Liver (tissue), 3 donors: Measurements from ENCODE around the gene CD163.

Experiments
- RAD21 ChIP-seq, 2 donors: IDR thresholded peaks; 2 replicates each; pipeline ENCODE4 v1.6.1; 2016; ENCODE audit warnings: antibody characterized with exemption in 2 of 2, mild to moderate bottlenecking in 2 of 2
- SP1 ChIP-seq: IDR thresholded peaks from 2 replicates; pipeline ENCODE4 v1.6.1; 2018; ENCODE audit warnings: antibody characterized with exemption, mild to moderate bottlenecking
- TF ChIP-seq, protein P1 (sequence below): fragments of 150-350 bp; IDR thresholded peaks from 2 replicates; pipeline ENCODE4 v1.5.1; 2017; ENCODE audit warnings: improper control_type of control experiment, low read depth, low read length; ENCODE audit not compliant: missing input control
- donor health status: healthy.
- donor health status: healthy.

DNA sequence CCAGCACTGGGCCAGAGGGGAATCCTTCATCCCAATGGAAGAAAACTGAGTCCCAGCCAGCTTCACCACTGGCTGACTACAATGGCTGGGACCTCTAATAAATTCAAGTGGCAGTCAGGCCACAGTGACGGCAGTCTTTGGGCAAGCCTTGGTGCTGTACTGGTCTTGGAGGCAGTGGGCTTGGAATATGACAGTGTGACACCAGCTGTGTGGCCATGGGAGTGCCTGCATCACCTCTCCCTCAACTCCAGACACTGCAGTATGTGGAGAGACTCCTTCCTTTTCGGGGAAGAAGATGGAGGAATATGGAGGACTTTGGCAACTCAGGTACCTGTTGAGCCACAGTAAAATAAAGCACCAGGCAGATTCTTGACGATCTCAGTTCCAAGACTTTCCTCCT is 43.6 kb downstream of the CD163 start:
- no peak for TF ChIP-seq SP1
- no peak for TF ChIP-seq RAD21 (IDR thresholded peaks at IDR 0.05)
- TF ChIP-seq, protein P1, sequence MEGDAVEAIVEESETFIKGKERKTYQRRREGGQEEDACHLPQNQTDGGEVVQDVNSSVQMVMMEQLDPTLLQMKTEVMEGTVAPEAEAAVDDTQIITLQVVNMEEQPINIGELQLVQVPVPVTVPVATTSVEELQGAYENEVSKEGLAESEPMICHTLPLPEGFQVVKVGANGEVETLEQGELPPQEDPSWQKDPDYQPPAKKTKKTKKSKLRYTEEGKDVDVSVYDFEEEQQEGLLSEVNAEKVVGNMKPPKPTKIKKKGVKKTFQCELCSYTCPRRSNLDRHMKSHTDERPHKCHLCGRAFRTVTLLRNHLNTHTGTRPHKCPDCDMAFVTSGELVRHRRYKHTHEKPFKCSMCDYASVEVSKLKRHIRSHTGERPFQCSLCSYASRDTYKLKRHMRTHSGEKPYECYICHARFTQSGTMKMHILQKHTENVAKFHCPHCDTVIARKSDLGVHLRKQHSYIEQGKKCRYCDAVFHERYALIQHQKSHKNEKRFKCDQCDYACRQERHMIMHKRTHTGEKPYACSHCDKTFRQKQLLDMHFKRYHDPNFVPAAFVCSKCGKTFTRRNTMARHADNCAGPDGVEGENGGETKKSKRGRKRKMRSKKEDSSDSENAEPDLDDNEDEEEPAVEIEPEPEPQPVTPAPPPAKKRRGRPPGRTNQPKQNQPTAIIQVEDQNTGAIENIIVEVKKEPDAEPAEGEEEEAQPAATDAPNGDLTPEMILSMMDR, result no peak
